Smooth muscle cell (in vitro differentiated cells): ENCODE data around the gene RFX3. TPM values are rescaled to one million over a fixed set of nuclear protein-coding genes. Genes with fewer than 3 reads are reported as not detected.

ENCODE experiments used
- DNase-seq: peaks from one replicate; lab custom pipeline; 2025; ENCODE audit not compliant: unreplicated experiment; lab: John Stamatoyannopoulos, UW
- H2AFZ ChIP-seq: fragments of 200-600 bp; sonication (generic); 2 replicates; pipeline ENCODE4 v1.6.0; 2016; ENCODE audit warnings: antibody characterized with exemption, low read depth, mild to moderate bottlenecking
- H3F3A ChIP-seq: fragments of 200-600 bp; sonication (generic); 2 replicates; pipeline ENCODE4 v1.6.0; 2017; ENCODE audit warnings: antibody characterized with exemption, low read depth
- H3K27ac ChIP-seq: fragments of 200-600 bp; sonication (generic); 2 replicates; pipeline ENCODE4 v1.5.1; 2016; ENCODE audit warnings: low read depth, mild to moderate bottlenecking
- H3K27me3 ChIP-seq: fragments of 200-600 bp; sonication (generic); 2 replicates; pipeline ENCODE4 v1.6.1; 2016; ENCODE audit warnings: low read depth, mild to moderate bottlenecking
- H3K36me3 ChIP-seq: fragments of 200-600 bp; sonication (generic); 2 replicates; pipeline ENCODE4 v1.5.1; 2016; ENCODE audit warnings: low read depth
- H3K4me1 ChIP-seq: fragments of 200-600 bp; sonication (generic); 2 replicates; pipeline ENCODE4 v1.5.1; 2016; ENCODE audit warnings: low read depth
- H3K4me2 ChIP-seq: fragments of 200-600 bp; sonication (generic); 2 replicates; pipeline ENCODE4 v1.6.0; 2016; ENCODE audit warnings: mild to moderate bottlenecking
- H3K4me3 ChIP-seq: fragments of 200-600 bp; sonication (generic); 2 replicates; pipeline ENCODE4 v1.5.1; 2016; ENCODE audit warnings: mild to moderate bottlenecking
- H3K79me2 ChIP-seq: fragments of 200-600 bp; sonication (generic); 2 replicates; pipeline ENCODE4 v1.6.0; 2016; ENCODE audit warnings: low read depth, mild to moderate bottlenecking
- H3K9ac ChIP-seq: fragments of 200-600 bp; sonication (generic); 2 replicates; pipeline ENCODE4 v1.6.0; 2016; ENCODE audit warnings: low read depth
- H3K9me3 ChIP-seq: fragments of 200-600 bp; sonication (generic); replicated peaks from 2 replicates; pipeline ENCODE4 v1.5.1; 2016; ENCODE audit warnings: low read depth
- H4K20me1 ChIP-seq: fragments of 200-600 bp; sonication (generic); 2 replicates; pipeline ENCODE4 v1.6.0; 2016; ENCODE audit warnings: low read depth
- WGBS: methylation state at CpG from one replicate; pipeline ENCODE4 v1.1.7; 2016; ENCODE audit warnings: low lambda C conversion rate; 5-methylcytosine and 5-hydroxymethylcytosine counted together
- polyA plus RNA-seq: library from polyadenylated mRNA; unstranded; fragments of >200 nt; fragmentation: Nextera tagmentation; extraction: Ambion mirVana; gene quantifications from 2 replicates; pipeline ENCODE4 v1.2.1, GENCODE V29; 2016
- total RNA-seq: library from RNA; depleted of rRNA; stranded (reverse); fragments of >200 nt; gene quantifications from 2 replicates; pipeline ENCODE4 v1.2.3, GENCODE V29; 2014
- TF ChIP-seq, protein P1 (sequence below): fragments of 200-600 bp; sonication (generic); IDR thresholded peaks from 2 replicates; pipeline ENCODE4 v1.5.1; 2017; ENCODE audit warnings: borderline replicate concordance, mild to moderate bottlenecking, antibody characterized with exemption; ENCODE audit not compliant: insufficient read depth, poor library complexity, severe bottlenecking

Gene RFX3
- total and polyA plus RNA-seq, 2 experiments from 2014 or later: 4.4 to 14.1 TPM

DNA sequence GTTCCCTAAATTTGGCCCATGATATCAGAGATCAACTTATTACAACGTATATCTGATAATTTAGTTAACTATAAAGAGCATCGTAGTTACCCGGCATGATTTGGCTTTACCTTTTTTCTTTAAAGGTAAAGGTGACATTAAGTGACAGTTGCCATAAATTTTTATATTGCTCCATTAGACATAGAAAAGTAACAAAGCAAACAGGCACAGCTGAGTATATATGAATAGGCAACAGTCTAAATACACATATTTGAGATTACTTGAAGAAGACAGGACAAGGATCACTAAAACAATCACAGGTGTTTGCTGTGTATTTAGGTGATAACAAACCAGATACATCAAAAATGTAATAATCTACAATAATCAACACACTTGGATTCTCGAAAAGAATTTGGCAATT lies 34.8 kb downstream of the RFX3 start:
- H3K36me3 ChIP-seq: no peaks in the 10 kb centered on the region
- no peak overlapping the region for H2AFZ ChIP-seq
- H3K4me2 ChIP-seq: no peak overlapping the region
- H3K9ac ChIP-seq: no peak overlapping the region
- H3K9me3 ChIP-seq: no peaks in the 10 kb centered on the region
- H3F3A ChIP-seq: no peaks in the 10 kb centered on the region
- 92% methylated on average over 4 of the region's 4 CpGs for WGBS
- no peaks in the 10 kb centered on the region for H3K27me3 ChIP-seq
- no peak overlapping the region for H3K4me3 ChIP-seq
- peaks cover 19% of the 10 kb centered on the region for H3K79me2 ChIP-seq
- no peak overlapping the region for H3K27ac ChIP-seq
- H4K20me1 ChIP-seq: no peaks in the 10 kb centered on the region
- TF ChIP-seq, protein P1, sequence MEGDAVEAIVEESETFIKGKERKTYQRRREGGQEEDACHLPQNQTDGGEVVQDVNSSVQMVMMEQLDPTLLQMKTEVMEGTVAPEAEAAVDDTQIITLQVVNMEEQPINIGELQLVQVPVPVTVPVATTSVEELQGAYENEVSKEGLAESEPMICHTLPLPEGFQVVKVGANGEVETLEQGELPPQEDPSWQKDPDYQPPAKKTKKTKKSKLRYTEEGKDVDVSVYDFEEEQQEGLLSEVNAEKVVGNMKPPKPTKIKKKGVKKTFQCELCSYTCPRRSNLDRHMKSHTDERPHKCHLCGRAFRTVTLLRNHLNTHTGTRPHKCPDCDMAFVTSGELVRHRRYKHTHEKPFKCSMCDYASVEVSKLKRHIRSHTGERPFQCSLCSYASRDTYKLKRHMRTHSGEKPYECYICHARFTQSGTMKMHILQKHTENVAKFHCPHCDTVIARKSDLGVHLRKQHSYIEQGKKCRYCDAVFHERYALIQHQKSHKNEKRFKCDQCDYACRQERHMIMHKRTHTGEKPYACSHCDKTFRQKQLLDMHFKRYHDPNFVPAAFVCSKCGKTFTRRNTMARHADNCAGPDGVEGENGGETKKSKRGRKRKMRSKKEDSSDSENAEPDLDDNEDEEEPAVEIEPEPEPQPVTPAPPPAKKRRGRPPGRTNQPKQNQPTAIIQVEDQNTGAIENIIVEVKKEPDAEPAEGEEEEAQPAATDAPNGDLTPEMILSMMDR: no peak
- DNase-seq: no peak
- peaks cover 7% of the 10 kb centered on the region for H3K4me1 ChIP-seq

DNA sequence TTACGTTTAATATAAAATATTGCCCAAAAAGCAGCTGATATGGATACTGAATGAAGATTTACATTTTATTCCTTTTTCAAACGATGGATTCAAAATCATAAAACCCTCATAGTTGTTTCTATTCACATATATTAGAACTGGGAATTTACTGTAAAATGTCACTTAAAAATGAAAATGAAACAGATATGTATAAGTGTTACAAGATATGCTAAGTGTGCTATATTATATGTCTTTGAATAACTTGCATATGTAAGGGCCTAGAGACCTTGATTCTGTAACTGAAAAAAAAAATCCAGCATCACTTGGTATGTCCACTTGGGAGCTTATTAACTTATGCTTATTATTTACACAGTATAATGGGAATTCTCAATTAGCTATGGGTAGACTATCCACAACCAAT lies 43.2 kb downstream of the RFX3 start:
- Histone ChIP-seq H3K9me3 (no peaks in the 10 kb centered on the region), H3K36me3 (peaks cover 4% of the 10 kb centered on the region), H3F3A (no peaks in the 10 kb centered on the region), H3K27ac (no peak overlapping the region), H3K9ac (no peak overlapping the region), H2AFZ (no peak overlapping the region), H3K4me1 (peaks cover 26% of the 10 kb centered on the region), H3K27me3 (no peaks in the 10 kb centered on the region), H3K4me3 (no peak overlapping the region), H3K79me2 (no peaks in the 10 kb centered on the region), H4K20me1 (no peaks in the 10 kb centered on the region), H3K4me2 (no peak overlapping the region)
- TF ChIP-seq, protein P1: no peak
- DNase-seq: no peak
- 96% methylated on average over 2 of the region's 2 CpGs for WGBS

DNA sequence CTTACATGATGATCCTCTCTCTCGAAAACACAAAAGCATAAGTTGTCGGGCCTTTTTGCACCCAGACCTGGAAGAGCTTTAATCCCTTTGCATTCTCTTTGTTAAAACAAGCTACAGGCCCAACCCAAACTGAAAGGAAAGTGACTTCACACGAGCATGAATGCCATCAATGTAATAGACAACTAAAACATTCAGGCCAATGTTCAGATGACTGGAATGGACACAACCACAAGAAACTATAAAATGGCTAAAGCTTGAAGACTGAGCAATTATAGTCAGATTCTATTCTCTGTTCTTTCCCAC lies 45.5 kb downstream of the RFX3 start:
- H3K4me1 ChIP-seq: peaks cover 26% of the 10 kb centered on the region
- no peak overlapping the region for H3K9ac ChIP-seq
- DNase-seq: no peak
- peaks cover 5% of the 10 kb centered on the region for H3K79me2 ChIP-seq
- H3K27ac ChIP-seq: no peak overlapping the region
- no peak overlapping the region for H2AFZ ChIP-seq
- H3F3A ChIP-seq: no peaks in the 10 kb centered on the region
- no peaks in the 10 kb centered on the region for H3K27me3 ChIP-seq
- no peaks in the 10 kb centered on the region for H3K9me3 ChIP-seq
- TF ChIP-seq, protein P1: no peak
- no peak overlapping the region for H3K4me3 ChIP-seq
- 81% methylated on average over 3 of the region's 3 CpGs for WGBS
- H4K20me1 ChIP-seq: no peaks in the 10 kb centered on the region
- no peak overlapping the region for H3K4me2 ChIP-seq
- peaks cover 7% of the 10 kb centered on the region for H3K36me3 ChIP-seq

DNA sequence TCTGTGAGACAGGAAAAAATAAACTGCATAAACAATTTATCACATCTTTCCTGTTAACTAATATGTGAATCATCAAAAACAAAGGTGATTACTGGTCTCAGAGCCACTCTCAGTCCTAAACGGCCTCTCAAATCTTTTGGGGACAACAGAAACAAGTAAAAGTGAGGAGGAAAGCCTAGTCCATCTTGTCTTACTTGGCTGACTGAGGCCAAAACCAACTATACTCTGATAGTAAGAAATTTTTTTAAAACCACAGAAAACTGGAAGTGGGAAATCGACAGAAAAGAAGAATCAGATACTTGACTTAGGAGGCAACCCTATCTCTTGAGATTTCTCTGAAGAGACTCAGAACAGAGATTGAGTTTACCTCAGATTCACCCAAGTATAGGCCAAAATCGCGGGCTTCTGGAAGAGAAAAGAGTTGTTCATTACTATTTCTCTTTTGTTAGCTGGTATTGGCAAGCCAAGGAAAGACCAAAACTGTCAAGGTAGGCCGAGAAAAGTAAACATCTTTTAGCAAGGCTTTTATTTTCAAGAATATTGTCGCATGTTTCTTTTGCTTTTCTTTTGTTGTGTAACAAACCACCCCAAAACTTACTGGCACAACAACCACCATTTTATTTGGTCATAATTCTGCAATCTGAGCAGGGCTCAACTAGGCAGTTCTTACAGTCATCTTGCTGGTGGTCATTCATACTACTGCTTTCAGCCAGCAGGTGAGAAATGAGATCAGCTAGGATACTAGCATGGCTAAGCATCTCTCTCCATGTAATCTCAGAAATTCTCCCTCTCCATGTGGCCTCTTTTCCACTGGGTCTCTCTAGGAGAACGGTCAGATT lies 46.1 kb downstream of the RFX3 start:
- no peaks in the 10 kb centered on the region for H4K20me1 ChIP-seq
- H3F3A ChIP-seq: no peaks in the 10 kb centered on the region
- TF ChIP-seq, protein P1: no peak
- no peak overlapping the region for H3K4me2 ChIP-seq
- H3K9ac ChIP-seq: no peak overlapping the region
- H3K4me1 ChIP-seq: peaks cover 26% of the 10 kb centered on the region
- H3K79me2 ChIP-seq: peaks cover 5% of the 10 kb centered on the region
- no peaks in the 10 kb centered on the region for H3K27me3 ChIP-seq
- no peaks in the 10 kb centered on the region for H3K9me3 ChIP-seq
- H2AFZ ChIP-seq: no peak overlapping the region
- no peak for DNase-seq
- 92% methylated on average over 7 of the region's 7 CpGs for WGBS
- H3K4me3 ChIP-seq: no peak overlapping the region
- peaks cover 7% of the 10 kb centered on the region for H3K36me3 ChIP-seq
- H3K27ac ChIP-seq: no peak overlapping the region
